HUES48 (cell line): Measurements from ENCODE around the gene ELL2.
"Not testable (repeated sequence)": the region's sequence is repeated elsewhere in the genome, so short reads cannot be mapped to it uniquely, and the experiment has no call there.

Experiments used
- H3K27ac ChIP-seq: one replicate; pipeline ENCODE4 v1.7.0; 2013; ENCODE audit warnings: low read depth, low read length, inconsistent platforms
- H3K27me3 ChIP-seq: 2 replicates; pipeline ENCODE4 v1.6.1; 2013; ENCODE audit warnings: mild to moderate bottlenecking, low read length; ENCODE audit not compliant: control insufficient read depth, insufficient read depth
- H3K36me3 ChIP-seq: 2 replicates; pipeline ENCODE4 v1.6.1; 2013; ENCODE audit warnings: low read length; ENCODE audit not compliant: control insufficient read depth, insufficient read depth
- H3K4me1 ChIP-seq: 2 replicates; pipeline ENCODE4 v1.6.1; 2013; ENCODE audit warnings: mild to moderate bottlenecking, low read length; ENCODE audit not compliant: control insufficient read depth, insufficient read depth
- H3K4me3 ChIP-seq: 2 replicates; pipeline ENCODE4 v1.5.1; 2013; ENCODE audit warnings: mild to moderate bottlenecking, low read depth, low read length
- H3K9ac ChIP-seq: 2 replicates; pipeline ENCODE4 v1.6.1; 2013; ENCODE audit warnings: mild to moderate bottlenecking, low read depth, low read length, moderate library complexity
- H3K9me3 ChIP-seq: 2 replicates; pipeline ENCODE4 v1.6.1; 2013; ENCODE audit warnings: low read length; ENCODE audit not compliant: control insufficient read depth, insufficient read depth

ELL2 gene

DNA sequence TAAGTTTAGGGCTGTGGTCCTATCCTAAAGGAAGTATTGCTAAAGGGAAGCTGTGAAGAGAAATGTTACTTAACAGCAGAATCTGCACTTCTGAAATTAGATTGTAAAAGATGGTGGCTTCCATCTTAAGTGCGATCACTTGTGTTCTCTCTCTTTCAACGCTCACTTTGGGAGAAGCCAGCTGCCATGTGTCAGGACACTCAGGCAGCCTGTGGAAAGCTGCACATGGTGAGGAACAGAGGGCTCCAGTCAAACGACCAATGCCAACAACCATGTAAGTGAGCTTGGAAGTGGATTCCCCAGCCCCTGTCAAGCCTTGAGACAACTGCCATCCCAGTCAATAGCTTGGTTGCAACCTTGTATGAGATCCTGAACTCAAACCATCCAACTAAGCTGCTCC, 87.4 kb downstream of the ELL2 start:
- no peak overlapping the region for H3K27ac ChIP-seq
- no peak overlapping the region for H3K9ac ChIP-seq
- H3K4me1 ChIP-seq: no peaks in the 10 kb centered on the region

DNA sequence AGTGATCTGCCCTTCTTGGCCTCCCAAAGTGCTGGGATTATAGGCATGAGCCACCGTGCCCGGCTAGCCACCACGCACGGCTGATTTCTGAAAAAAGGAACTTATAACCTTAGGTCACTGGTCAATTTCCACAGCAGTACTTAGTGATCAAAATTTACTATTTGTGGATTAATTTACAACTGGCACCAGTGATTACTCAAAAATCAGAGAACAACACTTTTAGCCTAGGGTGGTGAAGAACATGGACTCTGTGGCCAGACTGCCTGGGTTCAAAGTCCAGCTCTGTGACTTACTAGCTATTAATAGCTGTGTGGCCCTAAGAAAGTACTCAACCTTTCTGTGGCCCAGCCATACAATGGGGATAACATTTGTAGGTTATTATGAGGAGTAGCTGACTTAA, 88.3 kb downstream of the ELL2 start:
- Histone ChIP-seq H3K27me3 (no peaks in the 10 kb centered on the region), H3K9me3 (no peaks in the 10 kb centered on the region), H3K36me3 (no peaks in the 10 kb centered on the region), H3K27ac (no peak overlapping the region), H3K9ac (no peak overlapping the region), H3K4me3 (no peak overlapping the region), H3K4me1 (no peaks in the 10 kb centered on the region)

More for the DNA sequence above, 87.4 kb downstream of the ELL2 start:
- Histone ChIP-seq H3K27me3 (no peaks in the 10 kb centered on the region), H3K4me3 (no peak overlapping the region), H3K9me3 (no peaks in the 10 kb centered on the region), H3K36me3 (no peaks in the 10 kb centered on the region)

DNA sequence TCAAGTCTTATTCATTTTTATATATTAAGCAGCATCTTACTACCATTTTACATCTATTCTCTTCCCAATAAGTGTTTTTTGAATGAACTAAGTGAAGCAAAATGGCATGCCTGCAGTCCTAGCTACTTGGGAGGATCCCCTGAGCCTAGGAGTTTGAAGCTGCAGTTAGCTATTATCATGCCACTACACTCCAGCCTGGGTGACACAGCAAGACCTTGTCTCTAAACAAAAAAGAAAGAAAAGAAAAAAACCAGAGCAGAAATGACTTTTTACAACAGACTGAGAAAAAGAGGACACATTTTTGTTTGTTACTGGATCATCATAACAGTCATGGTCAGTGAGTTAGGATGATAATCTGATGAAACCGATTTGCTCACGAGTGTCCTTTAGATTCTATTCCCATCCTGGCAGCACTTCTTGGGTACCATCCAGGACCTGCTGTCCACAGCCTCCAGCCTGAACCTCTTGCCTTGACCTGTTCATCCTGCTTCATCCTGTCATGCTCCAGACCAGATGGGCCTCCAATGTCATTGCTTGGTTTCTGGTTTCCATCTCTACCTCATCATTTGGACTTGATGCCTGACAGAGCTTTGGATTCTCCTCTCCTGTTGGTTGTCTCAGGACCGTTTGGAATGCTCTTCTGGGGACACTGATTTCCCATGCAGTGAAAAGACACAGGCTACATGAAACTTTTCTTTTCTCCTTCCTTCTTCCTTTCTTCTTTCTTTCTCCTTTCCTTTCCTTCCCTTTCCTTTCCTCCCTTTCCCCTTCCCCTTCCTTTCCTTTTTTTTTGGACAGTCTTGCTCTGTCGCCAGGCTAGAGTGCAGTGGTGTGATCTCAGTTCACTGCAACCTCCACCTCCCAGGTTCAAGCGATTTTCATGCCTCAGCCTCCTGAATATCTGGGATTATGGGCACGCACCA, 89.0 kb downstream of the ELL2 start:
- Histone ChIP-seq H3K4me3 (no peak overlapping the region), H3K27ac (no peak overlapping the region), H3K9me3 (no peaks in the 10 kb centered on the region), H3K4me1 (no peaks in the 10 kb centered on the region), H3K27me3 (no peaks in the 10 kb centered on the region), H3K9ac (no peak overlapping the region), H3K36me3 (no peaks in the 10 kb centered on the region)

DNA sequence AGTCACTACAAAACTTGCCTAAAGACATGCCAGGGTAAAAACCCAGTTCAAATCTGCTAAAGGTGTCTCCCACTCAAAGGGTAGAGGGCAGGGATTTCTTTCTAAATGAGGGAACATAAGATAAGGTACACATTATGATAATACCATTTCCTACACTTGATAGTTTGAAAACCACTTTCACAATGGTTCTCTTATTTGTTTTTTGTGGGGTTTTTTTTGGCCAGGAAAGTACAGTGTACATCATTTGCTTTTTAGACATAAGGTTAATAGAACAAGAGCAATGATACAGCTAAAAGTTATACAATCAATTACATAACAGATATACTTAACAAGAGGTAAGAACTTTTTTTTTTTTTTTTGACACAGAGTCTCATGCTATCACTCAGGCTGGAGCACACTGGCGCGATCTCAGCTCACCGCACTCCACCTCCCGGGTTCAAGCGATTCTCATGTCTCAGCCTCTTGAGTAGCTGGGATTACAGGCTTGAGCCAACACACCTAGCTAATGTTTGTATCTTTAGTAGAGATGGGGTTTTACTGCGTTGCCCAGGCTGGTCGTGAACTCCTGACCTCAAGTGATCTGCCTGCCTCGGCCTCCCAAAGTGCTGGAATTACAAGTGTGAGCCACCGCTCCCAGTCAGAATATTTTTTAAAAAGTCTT, 90.4 kb downstream of the ELL2 start:
- Histone ChIP-seq H3K9me3 (no peaks in the 10 kb centered on the region), H3K27me3 (no peaks in the 10 kb centered on the region), H3K36me3 (no peaks in the 10 kb centered on the region), H3K4me1 (no peaks in the 10 kb centered on the region), H3K9ac (no peak overlapping the region), H3K4me3 (no peak overlapping the region), H3K27ac (no peak overlapping the region)

DNA sequence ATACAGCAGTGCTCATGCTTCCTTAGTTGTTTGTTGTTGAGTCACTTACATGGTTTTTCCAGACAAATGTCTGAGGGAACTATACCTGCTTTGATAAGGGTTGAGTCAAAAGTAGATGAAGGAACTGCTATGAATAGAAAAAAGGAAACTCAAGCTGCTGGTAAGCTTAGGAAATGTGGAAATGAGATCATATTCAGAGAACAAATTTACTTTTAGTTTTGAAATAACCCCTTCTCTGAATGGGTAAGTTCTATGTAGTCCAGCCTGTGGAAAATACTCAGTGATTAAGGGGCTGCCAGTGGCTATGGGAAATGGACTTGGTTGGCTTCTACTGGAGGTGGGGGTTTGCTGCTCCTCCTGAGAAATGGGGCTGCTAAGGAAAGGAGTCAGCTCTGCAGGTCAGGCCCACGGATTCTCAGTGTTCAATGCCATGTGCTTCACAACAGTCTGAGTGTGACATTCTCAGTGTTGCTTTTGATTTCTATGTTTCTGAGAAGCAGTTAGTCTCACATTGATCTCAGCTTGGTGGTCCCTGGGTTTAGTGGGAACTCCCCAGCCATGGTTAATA, 91.5 kb downstream of the ELL2 start:
- H3K9me3 ChIP-seq: no peaks in the 10 kb centered on the region
- no peaks in the 10 kb centered on the region for H3K4me1 ChIP-seq
- H3K27me3 ChIP-seq: no peaks in the 10 kb centered on the region
- H3K36me3 ChIP-seq: no peaks in the 10 kb centered on the region
- H3K9ac ChIP-seq: no peak overlapping the region
- H3K4me3 ChIP-seq: no peak overlapping the region
- H3K27ac ChIP-seq: no peak overlapping the region

DNA sequence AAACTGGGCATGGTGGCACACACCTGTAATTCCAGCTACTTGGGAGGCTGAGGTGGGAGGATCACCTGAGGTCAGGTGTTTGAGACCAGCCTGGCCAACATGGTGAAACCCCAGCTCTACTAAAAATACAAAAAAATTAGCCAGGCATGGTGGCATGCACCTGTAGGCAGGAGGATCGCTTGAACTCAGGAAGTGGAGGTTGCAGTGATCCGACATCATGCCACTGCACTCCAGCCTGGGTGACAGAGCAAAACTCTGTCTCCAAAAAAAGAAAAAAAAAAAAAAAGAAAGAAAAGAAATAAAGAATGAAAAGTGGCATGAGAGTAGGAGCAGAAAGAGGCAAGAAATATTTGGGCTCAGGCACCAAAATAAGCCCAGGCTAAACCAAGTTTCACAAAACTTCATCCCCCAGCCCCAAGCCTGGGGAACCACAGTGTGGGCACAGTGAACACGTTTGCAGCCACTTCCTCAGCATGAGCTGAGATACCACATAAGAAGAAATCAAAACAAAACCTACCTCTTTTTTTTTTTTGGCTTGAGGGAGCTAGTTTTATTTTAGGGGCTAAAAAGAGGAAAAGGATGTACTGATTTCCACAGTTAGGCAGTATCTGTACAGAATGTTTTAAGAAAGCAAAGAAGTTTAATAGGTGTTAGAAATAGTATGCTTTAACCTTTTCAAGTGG, 92.3 kb downstream of the ELL2 start:
- H3K9ac ChIP-seq, H3K4me1 ChIP-seq, H3K9me3 ChIP-seq, H3K27me3 ChIP-seq, H3K4me3 ChIP-seq, H3K36me3 ChIP-seq, H3K27ac ChIP-seq: not testable (repeated sequence)

DNA sequence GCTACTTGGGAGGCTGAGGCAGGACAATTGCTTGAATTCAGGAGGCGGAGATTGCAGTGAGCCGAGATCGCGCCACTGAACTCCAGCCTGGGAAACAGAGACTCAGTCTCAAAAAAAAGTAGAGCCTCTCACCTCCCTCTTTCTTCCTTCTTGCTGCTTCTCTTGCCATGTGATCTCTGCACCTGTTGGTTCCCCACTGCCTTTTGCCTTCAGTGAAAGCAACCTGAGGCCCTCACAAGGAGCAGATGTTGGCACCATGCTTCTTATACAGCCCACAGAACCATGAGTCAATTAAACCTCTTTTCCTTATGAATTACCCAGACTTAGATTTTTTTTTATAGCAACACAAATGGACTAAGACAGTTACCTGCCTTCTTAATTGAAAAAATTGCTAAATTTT, 93.5 kb downstream of the ELL2 start:
- no peaks in the 10 kb centered on the region for H3K27me3 ChIP-seq
- peaks cover 5% of the 10 kb centered on the region; the same call in 1 of the 2 replicates for H3K4me1 ChIP-seq
- H3K27ac ChIP-seq: no peak overlapping the region
- H3K4me3 ChIP-seq: no peak overlapping the region
- no peak overlapping the region for H3K9ac ChIP-seq
- H3K9me3 ChIP-seq: no peaks in the 10 kb centered on the region
- H3K36me3 ChIP-seq: no peaks in the 10 kb centered on the region

DNA sequence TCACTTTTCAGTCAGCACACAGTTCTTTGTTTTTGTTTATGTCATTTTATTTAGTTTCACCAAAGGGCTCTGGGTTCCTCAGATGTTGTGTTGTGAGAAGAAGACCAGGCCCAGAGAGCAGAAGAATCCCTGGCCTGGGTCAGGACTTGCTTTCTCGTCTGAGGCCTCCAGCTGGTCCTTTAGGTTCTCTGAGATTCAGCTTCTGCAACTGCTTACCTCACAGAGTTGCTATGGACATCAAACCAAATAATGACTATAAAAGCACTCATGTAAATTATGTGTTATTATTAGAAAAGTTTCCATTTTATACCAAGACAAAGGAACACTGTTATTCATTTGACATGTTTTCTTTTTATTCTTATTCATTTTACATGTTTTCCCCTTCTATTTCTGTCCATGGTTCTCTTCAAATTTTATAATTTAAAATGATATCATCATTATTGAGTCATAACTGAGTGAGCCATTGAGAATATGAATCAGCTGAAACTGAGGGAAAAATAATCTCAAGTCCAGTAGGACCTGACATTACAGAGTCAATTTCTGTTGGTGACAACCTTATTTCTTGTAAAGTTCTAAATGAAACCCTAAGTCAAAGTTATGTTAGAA, 95.1 kb downstream of the ELL2 start:
- Histone ChIP-seq H3K9me3 (no peaks in the 10 kb centered on the region), H3K9ac (no peak overlapping the region), H3K27me3 (no peaks in the 10 kb centered on the region), H3K36me3 (no peaks in the 10 kb centered on the region), H3K4me3 (no peak overlapping the region), H3K4me1 (peaks cover 6% of the 10 kb centered on the region), H3K27ac (no peak overlapping the region)

DNA sequence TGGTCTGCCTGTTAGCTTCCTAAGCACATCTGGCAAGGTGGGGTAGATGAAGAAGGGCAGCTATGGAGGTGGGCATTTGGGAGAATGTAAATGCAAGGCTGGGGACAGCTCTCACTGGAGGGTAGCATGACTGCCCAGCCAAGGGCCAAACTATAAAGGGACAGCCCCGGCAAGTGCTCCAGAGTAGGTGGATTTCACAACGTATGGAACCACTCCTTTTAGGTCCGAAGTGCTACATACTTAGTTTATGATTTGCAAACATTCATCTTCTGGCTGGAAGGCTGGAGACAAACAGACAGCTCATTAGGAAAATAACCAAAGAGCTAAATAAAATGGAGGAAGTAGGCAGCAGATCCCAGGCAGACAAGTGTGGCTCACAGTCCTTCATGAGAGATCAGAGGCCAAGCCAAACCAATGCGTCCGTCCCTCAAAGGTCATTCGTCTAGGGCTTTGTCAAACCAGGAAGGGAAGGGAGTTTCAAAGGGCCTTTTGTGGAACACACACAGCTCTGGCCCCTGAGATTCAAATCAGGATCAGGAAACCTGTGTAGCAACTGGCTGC, 96.6 kb downstream of the ELL2 start:
- Histone ChIP-seq H3K27me3 (no peaks in the 10 kb centered on the region), H3K36me3 (no peaks in the 10 kb centered on the region), H3K9me3 (no peaks in the 10 kb centered on the region), H3K4me3 (no peak overlapping the region), H3K27ac (no peak overlapping the region), H3K9ac (no peak overlapping the region), H3K4me1 (peaks cover 6% of the 10 kb centered on the region)

DNA sequence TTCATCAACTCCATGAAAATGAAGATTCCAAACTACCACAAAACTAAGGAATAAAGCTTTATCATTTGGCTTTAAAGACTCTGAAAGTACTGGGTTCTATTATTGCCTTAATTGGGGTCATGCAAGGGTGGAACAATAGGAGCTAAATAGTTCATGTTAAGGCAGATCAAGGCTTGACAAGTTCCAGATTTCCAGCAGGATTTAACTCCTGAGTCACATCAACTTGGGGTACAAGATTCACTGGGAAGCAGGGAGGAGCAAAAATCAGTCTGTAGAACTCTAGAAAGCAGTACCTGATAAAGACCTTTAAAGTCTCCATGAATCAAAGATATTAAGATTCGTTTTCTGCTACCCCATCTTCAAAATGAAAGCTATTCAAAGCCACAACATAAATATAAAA, 97.2 kb downstream of the ELL2 start:
- Histone ChIP-seq H3K4me1 (peaks cover 6% of the 10 kb centered on the region), H3K4me3 (no peak overlapping the region), H3K27me3 (no peaks in the 10 kb centered on the region), H3K27ac (no peak overlapping the region), H3K9ac (no peak overlapping the region), H3K36me3 (no peaks in the 10 kb centered on the region), H3K9me3 (no peaks in the 10 kb centered on the region)
